RWPE1 (cell line): ENCODE data around the gene TRIM47.
A peak's percentile ranks its signal among the peaks of the same experiment; 100 is the strongest.

Source experiments
- CTCF ChIA-PET: fragments of 350-600 bp; sonication (Branson Sonifier 250); formaldehyde crosslinking; extraction: SDS; loops from one replicate; lab custom pipeline; 2021; lab: Yijun Ruan, JAX
- POLR2A ChIA-PET: fragments of 400-600 bp; formaldehyde crosslinking; extraction: SDS; loops from one replicate; lab custom pipeline; 2020; ENCODE audit warnings: antibody characterized with exemption; ENCODE audit not compliant: low non-redundant PET; lab: Yijun Ruan, JAX
- DNase-seq: peaks from one replicate; pipeline ENCODE4 v3.0.0; 2012; ENCODE audit warnings: low spot score
- H3K27ac ChIP-seq: fragments of 450-650 bp; 2 replicates; pipeline ENCODE4 v1.5.1; 2017
- CTCF ChIP-seq: fragments of 450-650 bp; conservative IDR thresholded peaks from 2 replicates; pipeline ENCODE4 v1.5.1; 2017; ENCODE audit warnings: low read depth, mild to moderate bottlenecking

Gene TRIM47

GRCh38 chr17:75876938-75877751 lies 1.2 kb downstream of the TRIM47 start:
- CTCF ChIA-PET: interaction anchor here (0.5 to 1.7 kb wide), 8 partner anchors 13 to 69 kb away, joined by 3 to 8 read pairs (median 4); partner anchors contain the start of genes TRIM65 and UNC13D
- peak; percentile 81 for DNase-seq
- POLR2A ChIA-PET: interaction anchor here (0.5 to 1.2 kb wide), 4 partner anchors 16 to 100 kb away, joined by 3 to 4 read pairs (median 4); no protein-coding TSS in a partner anchor
- H3K27ac ChIP-seq: peak overlapping the region; percentile 98
- no peak for TF ChIP-seq CTCF

GRCh38 chr17:75876190-75876937 lies 2.0 kb downstream of the TRIM47 start:
- H3K27ac ChIP-seq: peak overlapping the region; percentile 98
- peak; percentile 54 for DNase-seq
- TF ChIP-seq CTCF: peak; percentile 36
- POLR2A ChIA-PET: interaction anchor here (0.9 to 1.8 kb wide), 5 partner anchors 17 to 100 kb away, joined by 3 to 10 read pairs (median 4); partner anchors contain the start of gene WBP2
- CTCF ChIA-PET: interaction anchor here (0.6 to 1.9 kb wide), 11 partner anchors 15 to 493 kb away, joined by 3 to 11 read pairs (median 3); partner anchors contain the start of genes TRIM65 and UNC13D

GRCh38 chr17:75875940-75876189 lies 2.5 kb downstream of the TRIM47 start:
- DNase-seq: peak; percentile 84
- CTCF ChIA-PET: interaction anchor here (0.6 to 1.9 kb wide), 9 partner anchors 14 to 493 kb away, joined by 3 to 11 read pairs (median 3); partner anchors contain the start of genes TRIM65 and UNC13D
- peak overlapping the region; percentile 98 for H3K27ac ChIP-seq
- POLR2A ChIA-PET: interaction anchor here (0.9 to 1.8 kb wide), 4 partner anchors 20 to 114 kb away, joined by 3 to 10 read pairs (median 4); partner anchors contain the start of gene WBP2
- TF ChIP-seq CTCF: no peak

GRCh38 chr17:75875182-75875939 lies 3.0 kb downstream of the TRIM47 start:
- CTCF ChIA-PET: interaction anchor here (0.5 to 1.9 kb wide), 10 partner anchors 14 to 494 kb away, joined by 3 to 11 read pairs (median 3); partner anchors contain the start of genes TRIM65 and UNC13D
- peak overlapping the region; percentile 98 for H3K27ac ChIP-seq
- POLR2A ChIA-PET: interaction anchor here (0.6 to 1.8 kb wide), 5 partner anchors 20 to 113 kb away, joined by 3 to 10 read pairs (median 4); partner anchors contain the start of gene WBP2
- DNase-seq: no peak
- no peak for TF ChIP-seq CTCF

GRCh38 chr17:75874323-75875181 lies 3.8 kb downstream of the TRIM47 start:
- TF ChIP-seq CTCF: no peak
- H3K27ac ChIP-seq: peak overlapping the region; percentile 98
- no peak for DNase-seq
- POLR2A ChIA-PET: interaction anchor here (0.6 to 1.8 kb wide), 3 partner anchors 19 to 112 kb away, joined by 4 to 10 read pairs (median 4); partner anchors contain the start of gene WBP2
- CTCF ChIA-PET: interaction anchor here (0.6 to 1.9 kb wide), 3 partner anchors 18 to 30 kb away, joined by 3 to 11 read pairs (median 4); partner anchors contain the start of gene UNC13D
